HCT116 (cell line): ENCODE measurements around the gene FHOD3. TPM values are rescaled to one million over a fixed set of nuclear protein-coding genes. Genes with fewer than 3 reads are reported as not detected.

Experiments used
- ATAC-seq: fragments of 200-7000 bp; cut with Tn5 transposase; 2 replicates; pipeline ENCODE4 v1.9.1; 2020; ENCODE audit warnings: mild to moderate bottlenecking, moderate library complexity
- BruUV-seq: library from RNA; stranded (reverse); fragments of 400-500 nt; replicated peaks from 2 replicates; lab custom pipeline; 2021; lab: Mats Ljungman, UMichigan
- CTCF ChIA-PET: fragments of 300-600 bp; sonication (Branson Sonifier 250); formaldehyde crosslinking; loops from one replicate; lab custom pipeline; 2021; ENCODE audit warnings: antibody characterized with exemption; lab: Charles Lee
- POLR2A ChIA-PET: fragments of 300-600, 350-600 bp; sonication (Branson Sonifier 250); formaldehyde crosslinking; loops from one replicate; lab custom pipeline; 2021; ENCODE audit warnings: antibody characterized with exemption; lab: Charles Lee
- RAD21 ChIA-PET, 2 experiments: fragments of 300-600 bp; sonication (Branson Sonifier 250); formaldehyde crosslinking; loops; one replicate each; lab custom pipeline; 2023; ENCODE audit warnings: low total read pairs in 2 of 2; ENCODE audit not compliant: uncharacterized antibody in 2 of 2, unreplicated experiment in 2 of 2, low non-redundant PET in 1 of 2; lab: Charles Lee
- DNase-seq: peaks from one replicate; pipeline ENCODE4 v3.0.0-alpha.2; 2010; ENCODE audit warnings: low read depth, low spot score
- H2AFZ ChIP-seq: fragments of 200-600 bp; shearing (Covaris generic), sonication (generic); 2 replicates; pipeline ENCODE4 v1.6.1; 2017; ENCODE audit warnings: low read depth, mixed run types, mixed read lengths, antibody characterized with exemption, low read length; ENCODE audit not compliant: poor library complexity, severe bottlenecking
- H3K27ac ChIP-seq: 2 replicates; pipeline ENCODE4 v1.5.1; 2012; ENCODE audit warnings: low read depth, low read length
- H3K27me3 ChIP-seq: fragments of 200-600 bp; sonication (generic); 2 replicates; pipeline ENCODE4 v1.6.1; 2016; ENCODE audit warnings: mixed run types, low read length, mixed read lengths; ENCODE audit not compliant: insufficient read depth
- H3K36me3 ChIP-seq, 2 experiments: fragments of 200-500 bp in 1 of 2; fragments of 200-600 bp in 1 of 2; sonication (Bioruptor generic) in 1 of 2; sonication (generic) in 1 of 2; 2 replicates each; pipeline versions ENCODE4 v1.5.1 to v1.6.1; 2014 to 2016; ENCODE audit warnings: low read length in 2 of 2, inconsistent platforms in 1 of 2, mixed read lengths in 1 of 2, mixed run types in 1 of 2; ENCODE audit not compliant: insufficient read depth in 2 of 2, control insufficient read depth in 1 of 2
- H3K4me1 ChIP-seq, 2 experiments: fragments of 200-600 bp in 1 of 2; sonication (generic) in 1 of 2; 2 replicates each; pipeline versions ENCODE4 v1.5.1 to v1.6.1; 2012 to 2017; ENCODE audit warnings: low read length in 2 of 2, inconsistent platforms in 1 of 2, mild to moderate bottlenecking in 1 of 2, mixed read lengths in 1 of 2, mixed run types in 1 of 2, moderate library complexity in 1 of 2; ENCODE audit not compliant: insufficient read depth in 2 of 2, control insufficient read depth in 1 of 2
- H3K4me2 ChIP-seq: fragments of 200-600 bp; sonication (generic); 2 replicates; pipeline ENCODE4 v1.6.1; 2017; ENCODE audit warnings: mixed run types, low read length, mixed read lengths
- H3K4me3 ChIP-seq, 2 experiments: fragments of 200-600 bp in 1 of 2; sonication (generic) in 1 of 2; replicated peaks in 1 of 2; 2 replicates each; pipeline ENCODE4 v1.5.1; 2011 to 2016; ENCODE audit warnings: low read length in 2 of 2, control low read depth in 1 of 2, low read depth in 1 of 2, mild to moderate bottlenecking in 1 of 2, mixed read lengths in 1 of 2, mixed run types in 1 of 2
- H3K79me2 ChIP-seq: fragments of 200-600 bp; sonication (generic); 2 replicates; pipeline ENCODE4 v1.6.1; 2017; ENCODE audit warnings: mild to moderate bottlenecking, mixed run types, low read length, moderate library complexity, mixed read lengths; ENCODE audit not compliant: insufficient read depth
- H3K9ac ChIP-seq: fragments of 200-600 bp; sonication (generic); 2 replicates; pipeline ENCODE4 v1.6.1; 2016; ENCODE audit warnings: low read length, mixed read lengths
- H3K9me2 ChIP-seq: fragments of 200-600 bp; sonication (generic), shearing (Covaris generic); 2 replicates; pipeline ENCODE4 v1.6.1; 2017; ENCODE audit warnings: mixed run types, mild to moderate bottlenecking, moderate library complexity; ENCODE audit not compliant: insufficient read depth
- H3K9me3 ChIP-seq, 2 experiments: fragments of 200-500 bp in 1 of 2; fragments of 200-600 bp in 1 of 2; sonication (Bioruptor generic) in 1 of 2; sonication (generic) in 1 of 2; 2 replicates each; pipeline ENCODE4 v1.6.1; 2014 to 2017; ENCODE audit warnings: low read length in 2 of 2, mixed read lengths in 2 of 2, inconsistent platforms in 1 of 2, low read depth in 1 of 2, mild to moderate bottlenecking in 1 of 2, mixed run types in 1 of 2, moderate library complexity in 1 of 2; ENCODE audit not compliant: control insufficient read depth in 1 of 2, insufficient read depth in 1 of 2
- H4K20me1 ChIP-seq: fragments of 200-600 bp; sonication (generic), shearing (Covaris generic); 2 replicates; pipeline ENCODE4 v1.6.1; 2017; ENCODE audit warnings: mixed run types, mild to moderate bottlenecking, moderate library complexity; ENCODE audit not compliant: insufficient read depth
- ATF3 ChIP-seq: IDR thresholded peaks from 2 replicates; pipeline ENCODE4 v1.6.1; 2012
- CBX3 ChIP-seq: IDR thresholded peaks from 2 replicates; pipeline ENCODE4 v1.6.1; 2012; ENCODE audit warnings: low read depth
- CTCF ChIP-seq, 3 experiments: fragments of 200-600 bp in 1 of 3; sonication (generic) in 1 of 3; IDR thresholded peaks in 2 of 3; conservative IDR thresholded peaks in 1 of 3; 2 replicates each; pipeline ENCODE4 v1.5.1; 2012 to 2017; ENCODE audit warnings: low read depth in 2 of 3, low read length in 2 of 3, antibody characterized with exemption in 1 of 3, borderline replicate concordance in 1 of 3, control low read depth in 1 of 3, mild to moderate bottlenecking in 1 of 3, mixed read lengths in 1 of 3, mixed run types in 1 of 3, moderate library complexity in 1 of 3; ENCODE audit not compliant: insufficient read depth in 1 of 3
- EGR1 ChIP-seq: IDR thresholded peaks from 2 replicates; pipeline ENCODE4 v1.6.1; 2012; ENCODE audit warnings: low read depth
- EZH2 ChIP-seq: fragments of 200-600 bp; sonication (generic); IDR thresholded peaks from 2 replicates; pipeline ENCODE4 v1.6.1; 2017; ENCODE audit warnings: antibody characterized with exemption, mixed run types
- EZH2phosphoT487 ChIP-seq: fragments of 200-600 bp; IDR thresholded peaks from 2 replicates; pipeline ENCODE4 v1.6.1; 2018; ENCODE audit warnings: antibody characterized with exemption, borderline replicate concordance
- JUND ChIP-seq: IDR thresholded peaks from 2 replicates; pipeline ENCODE4 v1.6.1; 2012
- POLR2A ChIP-seq: IDR thresholded peaks from 2 replicates; pipeline ENCODE4 v1.7.0; 2011; ENCODE audit warnings: borderline replicate concordance; ENCODE audit not compliant: insufficient read depth, insufficient read length; ENCODE audit errors: extremely low read depth
- POLR2AphosphoS5 ChIP-seq: IDR thresholded peaks from 2 replicates; pipeline ENCODE4 v1.6.1; 2011; ENCODE audit warnings: mild to moderate bottlenecking, low read depth, low read length, moderate library complexity
- REST ChIP-seq: IDR thresholded peaks from 2 replicates; pipeline ENCODE4 v1.6.1; 2012; ENCODE audit warnings: low read depth
- SIN3A ChIP-seq: IDR thresholded peaks from 2 replicates; pipeline ENCODE4 v1.6.1; 2012; ENCODE audit warnings: low read depth
- SP1 ChIP-seq: IDR thresholded peaks from 2 replicates; pipeline ENCODE4 v1.6.1; 2012; ENCODE audit warnings: low read depth
- TCF7L2 ChIP-seq: IDR thresholded peaks from 2 replicates; pipeline ENCODE4 v1.7.0; 2011; ENCODE audit warnings: borderline replicate concordance, inconsistent platforms; ENCODE audit not compliant: insufficient read depth, insufficient read length; ENCODE audit errors: extremely low read depth
- YY1 ChIP-seq: IDR thresholded peaks from 2 replicates; pipeline ENCODE4 v1.6.1; 2011; ENCODE audit warnings: low read length, low read depth, moderate library complexity, mild to moderate bottlenecking; ENCODE audit not compliant: insufficient replicate concordance; ENCODE audit errors: extremely low read depth
- ZBTB33 ChIP-seq: IDR thresholded peaks from 2 replicates; pipeline ENCODE4 v1.6.1; 2011; ENCODE audit warnings: mild to moderate bottlenecking, low read length, moderate library complexity; ENCODE audit not compliant: insufficient replicate concordance; ENCODE audit errors: extremely low read depth
- ZFX ChIP-seq: fragments of 450-650 bp; IDR thresholded peaks from 2 replicates; pipeline ENCODE4 v1.6.1; 2017
- ZNF274 ChIP-seq: fragments of 200-500 bp; sonication (Bioruptor generic); IDR thresholded peaks from 2 replicates; pipeline ENCODE4 v1.6.1; 2014; ENCODE audit warnings: mild to moderate bottlenecking, low read depth, low read length, inconsistent platforms
- intact Hi-C: fragments of 100-400 bp; cut with micrococcal nuclease; formaldehyde crosslinking; loops from 2 replicates; pipeline ENCODE4 v1.10.0; 2022
- total RNA-seq: library from RNA; stranded (reverse); gene quantifications from one replicate; pipeline ENCODE4 v1.2.1, GENCODE V29; 2021; ENCODE audit not compliant: unreplicated experiment

Gene FHOD3
- total RNA-seq, 1 experiment from 2014 or later: 4.0 TPM

- H3K4me2 ChIP-seq: no peak overlapping the region
- BruUV-seq: no TSS peak
- no peak overlapping the region for H2AFZ ChIP-seq
- DNase-seq (no peak), ATAC-seq (no peak)
- intact Hi-C loops: no loop called here
- CTCF ChIA-PET: no interaction called here
- RAD21 ChIA-PET: no interaction called here
- no peak overlapping the region for H3K27ac ChIP-seq
- H3K9ac ChIP-seq: no peak overlapping the region
- no peaks in the 10 kb centered on the region for H4K20me1 ChIP-seq
- H3K36me3 ChIP-seq: no peaks in the 10 kb centered on the region
- TF ChIP-seq JUND (no peak), TCF7L2 (no peak), EGR1 (no peak), CBX3 (no peak), EZH2phosphoT487 (no peak), ZNF274 (no peak), CTCF (IDR thresholded peaks at IDR 0.05 in 2 of 3, conservative IDR thresholded peaks at IDR 0.05 in 1 of 3; ENCODE audit: borderline replicate concordance in 1 of 3, insufficient read depth in 1 of 3, low read depth in 2 of 3, low read length in 2 of 3) (no peak), YY1 (no peak), POLR2A (no peak), SP1 (no peak), EZH2 (no peak), SIN3A (no peak), POLR2AphosphoS5 (no peak), ATF3 (no peak), REST (no peak), ZBTB33 (no peak), ZFX (no peak)
- H3K9me3 ChIP-seq: no peaks in the 10 kb centered on the region
- H3K27me3 ChIP-seq: no peaks in the 10 kb centered on the region; the same call in 1 of the 2 replicates
- H3K79me2 ChIP-seq: no peaks in the 10 kb centered on the region
- H3K4me3 ChIP-seq: no peak overlapping the region
- no peaks in the 10 kb centered on the region for H3K9me2 ChIP-seq
- H3K4me1 ChIP-seq: peaks cover 30 to 38% of the 10 kb centered on the region in 2 experiments
- POLR2A ChIA-PET: no interaction called here
Observed at GRCh38 chr18:36312806-36313395, 15.4 kb downstream of the FHOD3 start.
